GM18519 (cell line): ENCODE data around the gene PLEKHM3.

Experiments
- ATAC-seq: cut with Tn5 transposase; IDR thresholded peaks from one replicate; pipeline ENCODE4 v1.9.1; 2021; ENCODE audit warnings: mild to moderate bottlenecking, moderate library complexity; ENCODE audit not compliant: unreplicated experiment, low FRiP score

The PLEKHM3 gene

DNA sequence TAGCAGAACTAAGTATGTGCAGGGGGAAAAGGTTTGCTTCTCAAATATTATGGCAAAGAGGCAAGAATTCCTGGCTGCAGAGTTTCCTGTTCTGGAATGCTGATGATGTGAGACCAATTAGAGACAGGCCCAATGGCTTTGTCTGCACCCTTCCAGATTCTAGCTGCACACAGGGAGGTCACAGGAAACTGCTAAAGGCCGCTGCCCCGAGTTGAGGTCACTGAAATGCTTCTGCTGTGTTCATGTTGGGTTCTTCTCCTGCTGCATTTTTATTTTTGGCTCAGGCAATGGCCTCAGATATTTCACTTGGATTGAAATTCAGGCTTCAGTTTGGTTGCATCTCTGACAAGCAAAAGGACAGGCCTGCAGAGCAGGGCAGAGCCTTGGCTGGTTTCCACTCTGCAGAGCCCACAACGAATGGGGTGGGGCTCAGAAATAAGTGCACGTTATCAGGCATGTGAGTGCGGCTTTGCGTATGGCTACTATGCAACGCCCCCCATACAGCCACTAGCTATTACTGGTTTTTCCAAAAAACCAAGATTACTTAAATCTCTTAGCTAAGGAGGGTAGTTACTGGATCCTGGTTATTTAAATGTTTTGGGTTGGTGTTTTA, 188.7 kb downstream of the PLEKHM3 start:
- ATAC-seq = no peak

DNA sequence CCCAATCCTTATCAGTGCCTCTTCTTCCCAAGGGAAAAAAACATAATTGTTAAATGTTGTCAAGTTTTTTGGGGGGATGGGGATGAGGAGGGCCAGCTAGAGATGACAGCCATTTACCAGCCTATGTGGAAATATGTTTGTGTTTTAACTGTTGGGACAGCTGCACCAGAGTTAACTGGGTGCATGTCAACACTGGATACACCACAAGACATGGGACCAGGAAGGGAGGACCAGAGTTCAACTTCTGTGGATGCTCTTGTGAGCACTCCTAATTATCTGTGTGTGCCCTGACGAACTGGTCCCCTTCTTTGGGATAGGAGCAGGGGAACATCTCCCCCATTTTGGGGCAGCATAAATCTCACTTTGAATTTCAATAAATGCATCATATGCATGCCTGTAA, 189.5 kb downstream of the PLEKHM3 start:
- ATAC-seq = no peak

DNA sequence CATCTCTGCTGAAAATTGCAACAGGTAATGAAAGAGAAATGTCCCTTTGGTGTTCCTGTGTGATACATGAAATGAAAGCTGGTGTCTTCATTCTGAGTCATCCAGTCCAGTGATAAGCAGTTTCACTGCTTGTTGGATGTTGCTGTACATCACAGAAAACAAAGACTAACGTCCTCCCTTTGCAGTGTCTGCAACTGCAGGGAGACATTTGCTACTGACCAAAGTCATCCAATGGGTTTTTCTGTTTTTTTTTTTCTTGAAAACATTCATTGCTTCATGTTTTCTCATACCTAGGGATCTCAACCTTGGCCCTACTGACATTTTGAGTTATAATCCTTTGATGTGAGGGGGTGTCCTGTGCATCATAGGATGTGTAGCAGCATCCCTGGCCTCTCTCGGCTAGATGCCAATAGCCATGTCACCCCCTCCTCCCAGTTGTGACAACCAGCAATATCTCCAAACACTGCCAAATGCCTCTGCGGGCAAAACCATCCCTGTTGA, 192.0 kb downstream of the PLEKHM3 start:
- ATAC-seq = peak; percentile 99

DNA sequence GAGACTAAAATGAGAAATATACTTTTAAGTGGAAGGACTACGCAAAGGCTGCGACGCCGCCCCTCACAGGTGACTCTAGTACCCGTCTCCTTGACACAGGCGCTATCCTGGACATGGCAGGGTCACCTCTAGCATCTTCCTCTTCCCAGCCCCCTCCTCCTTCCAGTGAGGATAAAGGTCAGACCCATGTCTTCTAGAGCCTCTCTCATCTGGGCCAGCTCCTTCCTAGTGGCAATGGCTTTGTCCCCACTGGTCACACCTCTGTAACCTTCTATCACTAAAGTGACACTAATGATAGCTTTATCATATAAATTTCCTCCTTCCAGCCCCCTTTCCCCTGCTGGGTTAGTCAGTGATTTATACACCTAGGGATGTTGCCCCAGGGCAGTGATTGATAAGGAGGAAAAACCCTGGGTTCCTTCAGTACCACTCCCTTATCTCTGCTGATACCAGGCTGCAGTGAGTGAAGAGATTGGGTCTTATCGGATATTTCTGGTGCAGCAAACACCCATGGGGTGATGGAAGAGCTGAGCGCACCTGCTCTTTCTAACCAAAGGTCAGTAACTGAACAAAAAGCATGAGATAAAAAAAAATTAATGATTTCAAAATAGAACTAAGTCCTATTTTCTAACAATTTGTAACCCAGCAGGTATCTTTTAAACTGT, 193.6 kb downstream of the PLEKHM3 start:
- no peak for ATAC-seq

DNA sequence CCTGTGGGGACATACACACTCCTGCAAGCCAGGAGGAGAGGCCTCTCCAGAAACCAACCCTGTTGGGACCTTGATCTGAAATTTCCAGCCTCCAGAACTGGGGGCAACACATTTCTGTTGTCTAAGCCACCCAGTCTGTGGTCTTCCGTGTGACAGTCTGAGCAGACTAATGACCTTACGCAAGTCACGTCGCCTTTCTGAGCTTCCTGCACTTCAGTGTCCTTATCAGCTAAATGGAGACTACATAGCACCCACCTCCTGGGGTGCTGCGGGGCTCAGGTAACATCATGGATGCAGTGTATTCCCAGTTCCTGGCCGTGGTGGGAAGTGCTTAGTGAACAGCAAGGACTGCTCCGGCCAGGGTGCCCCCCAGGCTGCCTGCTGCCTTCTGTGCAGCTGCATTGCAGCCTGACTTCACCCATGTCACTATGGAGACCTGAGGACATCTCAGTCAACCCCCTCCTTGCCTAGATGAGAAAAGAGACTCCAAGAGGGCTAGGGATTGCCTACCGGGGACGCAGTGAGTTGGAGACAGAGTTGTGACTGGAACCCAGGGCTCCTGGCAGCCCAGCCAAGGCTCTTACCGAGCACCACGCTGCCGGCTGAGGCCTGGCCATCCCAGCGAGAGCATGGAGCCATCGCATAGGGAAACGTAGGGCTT, 194.4 kb downstream of the PLEKHM3 start:
- ATAC-seq = no peak

GRCh38 chr2:207828361-207829057, 196.8 kb downstream of the PLEKHM3 start:
- ATAC-seq = no peak

DNA sequence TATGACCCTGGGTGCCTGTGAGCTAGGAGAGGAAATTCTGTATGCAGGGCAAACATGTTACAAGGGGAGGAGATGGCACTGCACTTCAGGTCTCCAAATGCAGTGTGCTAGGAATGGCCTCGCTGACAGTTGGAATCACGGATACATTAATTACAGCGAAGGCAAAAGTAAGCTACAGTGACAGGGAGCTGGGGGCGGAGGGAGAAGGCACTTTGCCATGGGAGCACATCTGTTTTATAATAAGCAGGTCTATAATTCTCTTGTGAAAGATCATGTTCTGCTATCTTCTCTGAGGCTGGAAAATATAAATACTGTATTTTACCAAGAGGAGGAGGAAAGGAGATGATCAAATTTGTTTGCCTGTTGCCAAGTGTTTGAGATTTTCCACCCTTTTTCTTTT, 199.3 kb downstream of the PLEKHM3 start:
- ATAC-seq = no peak

DNA sequence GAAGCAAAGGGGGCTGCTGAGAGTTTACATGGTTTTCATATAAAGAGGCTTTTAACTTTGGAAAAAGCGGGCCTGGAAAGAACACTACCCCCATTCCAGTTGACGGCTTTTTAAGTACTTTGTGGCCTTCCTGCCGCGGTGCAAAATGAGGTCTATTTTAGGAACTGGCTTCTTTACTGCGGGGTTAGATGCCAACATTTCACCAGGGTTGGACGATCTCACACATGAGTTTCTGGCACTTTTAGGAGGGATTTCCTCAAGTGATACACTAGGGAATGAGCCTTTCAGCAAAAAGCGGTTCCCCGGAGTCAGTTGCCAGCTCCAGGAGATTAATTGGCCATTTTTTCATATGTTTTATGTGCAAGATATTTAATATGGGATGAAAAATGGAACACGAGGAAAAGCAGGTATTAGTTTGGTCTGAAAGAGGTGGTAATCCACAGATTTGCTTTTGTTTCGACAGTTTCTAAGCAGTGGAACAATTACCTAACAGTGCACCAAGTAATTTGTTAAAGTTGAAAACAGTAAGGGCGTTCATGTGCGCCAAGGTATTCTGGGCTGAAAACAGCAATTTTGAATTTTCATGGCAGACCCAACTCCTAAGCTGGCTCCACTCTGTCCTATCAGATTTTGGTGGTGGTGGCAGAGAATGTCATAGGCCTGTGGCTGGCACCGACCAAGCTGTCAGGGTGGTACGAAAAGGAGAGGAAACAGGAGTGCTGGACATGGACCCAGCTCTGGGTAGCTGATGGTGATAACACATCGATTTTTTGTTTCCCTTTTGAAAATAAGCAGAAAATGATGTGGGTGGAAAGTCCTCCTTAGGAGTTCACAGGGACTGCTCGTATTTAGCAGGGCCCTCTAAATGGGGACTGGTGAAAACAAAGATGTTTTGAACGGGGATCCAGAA, 200.0 kb downstream of the PLEKHM3 start:
- no peak for ATAC-seq

GRCh38 chr2:207823865-207824264, 201.5 kb downstream of the PLEKHM3 start:
- no peak for ATAC-seq

DNA sequence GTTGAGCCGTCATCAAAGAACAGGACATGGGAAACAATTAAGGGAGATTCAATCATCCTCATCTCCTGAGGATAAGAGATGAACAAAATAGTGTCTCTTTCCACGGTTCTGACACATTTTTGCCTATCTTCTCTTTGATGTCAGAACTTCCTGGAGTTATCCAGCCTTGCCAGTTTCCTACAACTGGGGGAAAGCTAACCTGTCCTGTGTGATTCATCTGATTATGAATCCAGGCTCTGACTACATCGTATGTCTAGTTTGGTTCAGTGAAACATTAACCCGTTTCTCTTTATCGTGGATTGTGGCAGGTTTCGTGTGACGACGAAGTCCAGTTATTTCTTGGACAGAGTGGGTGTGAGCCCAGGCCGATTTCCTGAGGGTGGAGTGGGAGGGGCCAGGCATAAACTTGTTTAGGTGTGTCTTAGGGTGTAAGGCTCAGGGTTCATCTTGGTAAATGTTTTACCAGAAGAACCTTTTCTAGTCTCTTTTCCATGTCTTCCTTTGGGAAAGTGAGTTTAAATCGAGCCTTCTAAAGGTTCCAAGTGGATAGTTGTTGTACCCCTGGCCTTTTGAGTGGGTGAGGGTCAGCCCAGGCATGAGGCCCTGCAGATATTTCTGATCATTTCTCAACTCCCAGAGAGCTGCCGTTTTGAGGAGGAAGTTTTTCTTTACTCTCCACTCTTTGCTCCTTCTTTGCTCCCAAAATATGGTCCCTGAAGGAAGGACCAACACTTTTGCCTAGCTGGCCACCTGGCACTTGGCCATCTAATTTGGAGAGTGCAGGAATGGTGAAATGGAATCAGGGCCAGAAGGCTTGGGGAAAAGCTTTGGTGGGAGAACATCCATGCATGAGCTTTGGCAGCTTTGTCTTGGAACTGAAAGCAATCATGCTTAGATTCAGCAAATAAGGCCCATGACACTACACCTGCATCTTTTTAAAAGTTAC, 205.2 kb downstream of the PLEKHM3 start:
- ATAC-seq = no peak

DNA sequence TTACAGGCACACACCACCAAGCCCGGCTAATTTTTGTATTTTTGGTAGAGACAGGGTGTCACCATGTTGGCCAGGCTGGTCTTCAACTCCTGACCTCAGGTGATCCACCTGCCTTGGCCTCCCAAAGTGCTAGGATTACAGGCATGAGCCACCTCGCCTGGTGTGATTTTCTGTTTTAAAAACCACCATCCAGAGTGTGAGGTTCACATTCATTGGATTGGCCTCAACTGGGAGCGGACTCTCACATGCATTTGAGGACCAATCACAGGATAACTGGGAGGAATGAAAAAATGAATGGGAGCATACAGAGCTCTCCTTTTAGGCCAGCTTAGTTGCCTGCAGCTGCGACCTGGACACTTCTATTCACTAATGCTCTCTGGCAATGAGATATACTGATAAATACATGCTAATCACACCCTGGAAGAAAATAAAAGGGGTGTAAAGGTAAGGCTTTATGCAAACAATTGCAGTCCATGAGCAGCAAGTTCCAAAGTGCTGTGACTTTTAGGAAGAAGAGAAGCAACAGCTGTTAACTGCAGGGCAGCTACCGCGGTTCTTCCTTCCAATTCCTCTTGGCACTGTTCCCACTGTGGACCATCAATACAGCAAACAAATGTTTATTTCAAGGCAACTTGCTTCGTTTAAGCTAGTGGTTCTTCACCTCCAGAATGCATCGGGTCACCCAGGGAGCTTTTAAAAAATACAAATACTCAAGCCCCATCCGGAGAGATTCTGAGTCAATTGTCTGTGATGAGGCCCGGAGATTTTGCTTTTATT, 206.1 kb downstream of the PLEKHM3 start:
- ATAC-seq = no peak

GRCh38 chr2:207816546-207816945, 208.8 kb downstream of the PLEKHM3 start:
- ATAC-seq = no peak

- ATAC-seq = no peak
Observed at GRCh38 chr2:207815254-207815653, 210.1 kb downstream of the PLEKHM3 start.

DNA sequence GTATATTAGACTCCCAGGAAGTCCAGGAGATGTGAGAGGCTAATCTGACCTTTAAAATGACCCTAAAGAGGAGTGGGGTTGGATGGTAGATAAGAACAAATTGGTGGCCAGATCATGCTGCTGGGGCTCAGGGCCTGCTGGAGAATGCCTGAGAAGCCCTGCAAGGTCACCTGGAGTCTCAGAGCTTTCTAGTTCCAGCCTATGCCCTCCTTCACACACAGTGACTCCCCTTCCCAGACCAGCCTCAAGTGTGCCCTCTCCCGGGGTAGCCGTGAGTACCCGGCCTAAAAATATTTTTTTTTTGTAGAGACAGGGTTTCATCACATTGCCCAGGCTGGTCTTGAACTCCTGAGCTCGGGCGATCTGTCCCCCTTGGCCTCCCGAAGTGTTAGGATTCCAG, 211.4 kb downstream of the PLEKHM3 start:
- ATAC-seq = no peak

DNA sequence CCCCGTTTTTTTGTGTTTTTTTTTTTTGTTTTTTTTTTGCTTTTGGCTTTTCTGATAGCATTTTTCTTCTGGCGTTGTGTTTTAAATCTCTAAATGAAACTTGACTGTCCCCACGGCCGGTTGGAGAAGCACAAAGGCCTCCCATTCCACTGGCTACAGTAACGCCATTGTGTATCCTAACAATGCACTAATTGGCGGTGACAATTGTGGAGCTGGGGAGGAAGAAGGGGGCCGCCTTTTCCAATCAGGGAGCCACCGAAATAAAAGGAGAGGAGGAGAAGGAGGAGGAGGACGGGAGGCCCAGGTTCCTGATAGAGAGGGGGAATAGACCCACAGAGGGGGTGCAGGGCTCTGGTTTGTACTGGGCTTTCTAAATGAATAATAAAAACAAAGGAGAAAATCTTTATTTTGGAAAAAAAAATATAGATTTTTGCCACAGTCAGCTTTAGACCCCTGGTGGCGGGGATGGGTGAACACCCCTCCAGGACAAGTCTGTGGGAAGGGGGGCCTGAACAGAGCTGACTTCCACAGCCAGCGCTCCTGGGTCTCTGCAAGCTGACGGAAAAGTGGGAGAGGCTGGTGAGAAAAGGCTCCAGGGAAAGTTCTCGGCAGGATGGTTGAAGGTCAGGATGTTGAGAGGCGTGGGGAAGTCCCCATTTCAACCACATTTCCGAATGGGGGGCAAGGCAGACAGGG, 212.0 kb downstream of the PLEKHM3 start:
- no peak for ATAC-seq

- no peak for ATAC-seq
Observed at GRCh38 chr2:207812726-207813080, 212.6 kb downstream of the PLEKHM3 start.

GRCh38 chr2:207812058-207812725, 213.1 kb downstream of the PLEKHM3 start:
- no peak for ATAC-seq
